ENCODE results near the gene TPP1.

GRCh38 chr11:6571434-6572008 lies 47.7 kb downstream of the TPP1 start:
- TF ChIP-seq POLR2AphosphoS5 (IDR thresholded peaks at IDR 0.05; ENCODE audit: low read depth, low read length) (no peak), POLR2A (IDR thresholded peaks at IDR 0.05; ENCODE audit: low read depth, low read length) (no peak)

Data from GM12892 (cell line).